Neuronal stem cell (in vitro differentiated cells): ENCODE measurements around the gene DNAH1.

Source experiments
- DNase-seq: peaks from one replicate; pipeline ENCODE4 v3.0.0-alpha.2; 2013; ENCODE audit warnings: low spot score
- H2AFZ ChIP-seq: one replicate; pipeline ENCODE4 v1.6.1; 2013; ENCODE audit warnings: mild to moderate bottlenecking, low read length, inconsistent platforms
- H2AK5ac ChIP-seq: 2 replicates; pipeline ENCODE4 v1.6.1; 2013; ENCODE audit warnings: low read depth, mild to moderate bottlenecking, inconsistent platforms, low read length, moderate library complexity, mixed read lengths
- H2BK120ac ChIP-seq: 2 replicates; pipeline ENCODE4 v1.6.1; 2013; ENCODE audit warnings: low read depth, mild to moderate bottlenecking, inconsistent platforms, low read length, moderate library complexity, mixed read lengths
- H2BK12ac ChIP-seq: one replicate; pipeline ENCODE4 v1.6.1; 2013; ENCODE audit warnings: low read length, inconsistent platforms
- H2BK15ac ChIP-seq: 2 replicates; pipeline ENCODE4 v1.6.1; 2013; ENCODE audit warnings: mild to moderate bottlenecking, low read length, inconsistent platforms, mixed read lengths
- H2BK5ac ChIP-seq: one replicate; pipeline ENCODE4 v1.6.1; 2013; ENCODE audit warnings: inconsistent platforms, mild to moderate bottlenecking, low read length, moderate library complexity
- H3K14ac ChIP-seq: one replicate; pipeline ENCODE4 v1.6.1; 2013; ENCODE audit warnings: low read length, inconsistent platforms
- H3K18ac ChIP-seq: 2 replicates; pipeline ENCODE4 v1.6.1; 2013; ENCODE audit warnings: low read length, inconsistent platforms
- H3K23ac ChIP-seq: 2 replicates; pipeline ENCODE4 v1.6.1; 2013; ENCODE audit warnings: low read depth, mild to moderate bottlenecking, mixed read lengths, low read length, inconsistent platforms; ENCODE audit not compliant: poor library complexity
- H3K27ac ChIP-seq: replicated peaks from 3 replicates; pipeline ENCODE4 v1.5.1; 2013; ENCODE audit warnings: low read length, inconsistent platforms
- H3K27me3 ChIP-seq, 3 experiments: 2 replicates each; pipeline ENCODE4 v1.6.1; 2013; ENCODE audit warnings: low read length in 3 of 3, mild to moderate bottlenecking in 2 of 3, inconsistent platforms in 1 of 3, low read depth in 1 of 3, mixed read lengths in 1 of 3, moderate library complexity in 1 of 3; ENCODE audit not compliant: control insufficient read depth in 3 of 3, insufficient read depth in 3 of 3
- H3K36me3 ChIP-seq, 2 donors: replicated peaks in 1 of 2; 2 replicates each; pipeline ENCODE4 v1.6.1; 2013; ENCODE audit warnings: low read length in 2 of 2; ENCODE audit not compliant: control insufficient read depth in 2 of 2, insufficient read depth in 2 of 2
- H3K4ac ChIP-seq: 2 replicates; pipeline ENCODE4 v1.6.1; 2013; ENCODE audit warnings: inconsistent platforms, mild to moderate bottlenecking, low read length, moderate library complexity
- H3K4me1 ChIP-seq, 2 donors: 1 replicate in 1 of 2; 2 replicates in 1 of 2; pipeline ENCODE4 v1.6.1; 2013; ENCODE audit warnings: low read length in 2 of 2, low read depth in 1 of 2; ENCODE audit not compliant: control insufficient read depth in 2 of 2, insufficient read depth in 1 of 2
- H3K4me2 ChIP-seq: one replicate; pipeline ENCODE4 v1.6.1; 2013; ENCODE audit warnings: mild to moderate bottlenecking, low read length, inconsistent platforms; ENCODE audit not compliant: insufficient read depth, poor library complexity, severe bottlenecking
- H3K4me3 ChIP-seq, 2 donors: 2 replicates each; pipeline ENCODE4 v1.5.1; 2013; ENCODE audit warnings: low read length in 2 of 2, mild to moderate bottlenecking in 2 of 2, inconsistent platforms in 1 of 2, moderate library complexity in 1 of 2
- H3K79me1 ChIP-seq: one replicate; pipeline ENCODE4 v1.6.1; 2013; ENCODE audit warnings: low read depth, mild to moderate bottlenecking, inconsistent platforms, low read length, moderate library complexity
- H3K9ac ChIP-seq: one replicate; pipeline ENCODE4 v1.6.1; 2013; ENCODE audit warnings: mild to moderate bottlenecking, low read depth, low read length, inconsistent platforms; ENCODE audit not compliant: poor library complexity
- H3K9me3 ChIP-seq, 2 donors: replicated peaks in 1 of 2; 2 replicates each; pipeline versions ENCODE3 to v1.6.1; 2013; ENCODE audit warnings: low read length in 2 of 2, mild to moderate bottlenecking in 2 of 2, inconsistent platforms in 1 of 2, low read depth in 1 of 2, mixed read lengths in 1 of 2, moderate library complexity in 1 of 2; ENCODE audit not compliant: control insufficient read depth in 2 of 2, insufficient read depth in 1 of 2
- H4K8ac ChIP-seq: one replicate; pipeline ENCODE4 v1.6.1; 2013; ENCODE audit warnings: low read depth, mild to moderate bottlenecking, inconsistent platforms, low read length, moderate library complexity
- H4K91ac ChIP-seq: one replicate; pipeline ENCODE4 v1.6.1; 2013; ENCODE audit warnings: low read length, low read depth, mild to moderate bottlenecking, inconsistent platforms; ENCODE audit not compliant: poor library complexity
- WGBS, 2 donors: extraction: QIAGEN DNeasy Blood & Tissue Kit; methylation state at CpG; one replicate each; pipeline ENCODE4 v1.1.7; 2013; ENCODE audit warnings: missing lambda C conversion rate in 2 of 2, mixed read lengths in 1 of 2; ENCODE audit not compliant: insufficient read length in 2 of 2, insufficient replicate concordance in 1 of 2; ENCODE audit errors: extremely low coverage in 2 of 2; 5-methylcytosine and 5-hydroxymethylcytosine counted together

Gene DNAH1

DNA sequence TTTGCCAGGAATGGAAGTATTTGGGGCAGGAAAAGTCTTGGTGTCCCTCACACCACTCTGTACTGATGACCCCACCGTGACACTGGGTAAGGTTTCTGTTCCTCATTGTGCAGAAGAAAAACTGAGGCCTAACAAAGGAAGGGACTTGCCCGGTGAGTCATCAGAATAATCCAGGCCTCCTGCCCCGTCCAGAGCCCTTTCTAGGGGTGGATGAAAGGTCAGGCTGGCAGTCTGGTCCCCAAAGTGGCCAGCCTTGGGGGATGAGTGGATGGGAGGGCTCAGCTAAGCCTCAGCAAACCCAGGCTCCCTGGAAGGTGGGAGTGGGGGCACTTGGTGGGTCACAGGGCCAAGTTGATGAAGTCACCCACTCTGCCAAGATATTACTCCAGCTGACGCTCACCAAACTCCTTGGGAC lies 2.3 kb upstream of the DNAH1 start:
- H2BK12ac ChIP-seq = no peak overlapping the region
- H4K8ac ChIP-seq = no peak overlapping the region
- H3K9me3 ChIP-seq = no peaks in the 10 kb centered on the region
- no peaks in the 10 kb centered on the region for H3K27me3 ChIP-seq
- H4K91ac ChIP-seq = no peak overlapping the region
- peak overlapping the region; percentile 77 for H2BK120ac ChIP-seq
- peak overlapping the region; percentile 82 for H2BK15ac ChIP-seq
- H3K4me1 ChIP-seq = peaks cover 44 to 50% of the 10 kb centered on the region in 2 donors
- peak overlapping the region; percentile 90 for H2AK5ac ChIP-seq
- no peak overlapping the region for H3K4me2 ChIP-seq
- H3K27ac ChIP-seq = peak overlapping the region; percentile 41
- H3K79me1 ChIP-seq = no peaks in the 10 kb centered on the region
- peak overlapping the region; percentile 76 for H2BK5ac ChIP-seq
- H3K18ac ChIP-seq = peak overlapping the region; percentile 85
- H3K14ac ChIP-seq = no peak overlapping the region
- no CpG with 5 or more reads among the region's 4 CpGs for WGBS, 2 donors
- H3K4ac ChIP-seq = no peak overlapping the region
- H3K4me3 ChIP-seq = no peak overlapping the region
- H3K9ac ChIP-seq = no peak overlapping the region
- no peaks in the 10 kb centered on the region for H3K36me3 ChIP-seq
- no peak overlapping the region for H3K23ac ChIP-seq
- peak overlapping the region; percentile 3 for H2AFZ ChIP-seq
- DNase-seq = no peak

DNA sequence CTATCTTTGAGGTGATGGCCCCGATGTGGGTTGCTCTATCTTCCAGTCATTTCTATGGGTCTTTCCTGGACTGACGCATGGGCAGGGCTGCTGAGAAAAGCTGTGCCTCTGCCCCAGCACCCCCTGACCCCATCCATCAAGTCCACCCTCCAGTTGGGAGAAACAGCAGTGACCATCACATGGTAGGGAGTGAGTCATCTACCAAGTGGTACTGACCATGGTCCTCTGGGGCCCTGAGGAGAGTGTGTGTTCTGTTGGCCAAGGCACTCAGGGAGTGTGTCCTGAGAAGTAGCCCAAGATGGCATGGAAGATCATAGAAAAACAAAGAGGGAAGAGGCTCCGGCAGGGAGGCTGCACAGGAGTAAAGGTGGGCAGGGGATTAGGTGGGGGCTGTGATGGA lies 1.6 kb upstream of the DNAH1 start:
- whole genome bisulfite sequencing, 2 donors = no CpG with 5 or more reads among the region's 3 CpGs
- H2AFZ ChIP-seq = no peak overlapping the region
- no peak for DNase-seq
- peak overlapping the region; percentile 89 for H2BK120ac ChIP-seq
- H3K18ac ChIP-seq = no peak overlapping the region
- peak overlapping the region; percentile 82 for H2BK15ac ChIP-seq
- no peak overlapping the region for H3K14ac ChIP-seq
- H4K8ac ChIP-seq = no peak overlapping the region
- no peak overlapping the region for H3K27ac ChIP-seq
- H3K4me2 ChIP-seq = no peak overlapping the region
- peak overlapping the region; percentile 90 for H2AK5ac ChIP-seq
- no peak overlapping the region for H4K91ac ChIP-seq
- H3K4ac ChIP-seq = no peak overlapping the region
- H3K23ac ChIP-seq = no peak overlapping the region
- H3K9me3 ChIP-seq = no peaks in the 10 kb centered on the region
- no peaks in the 10 kb centered on the region for H3K79me1 ChIP-seq
- no peak overlapping the region for H3K4me3 ChIP-seq
- H3K4me1 ChIP-seq = peaks cover 46 to 50% of the 10 kb centered on the region in 2 donors
- H2BK5ac ChIP-seq = no peak overlapping the region
- no peaks in the 10 kb centered on the region for H3K36me3 ChIP-seq
- H2BK12ac ChIP-seq = peak overlapping the region; percentile 98
- H3K27me3 ChIP-seq = no peaks in the 10 kb centered on the region
- peak overlapping the region; percentile 38 for H3K9ac ChIP-seq

DNA sequence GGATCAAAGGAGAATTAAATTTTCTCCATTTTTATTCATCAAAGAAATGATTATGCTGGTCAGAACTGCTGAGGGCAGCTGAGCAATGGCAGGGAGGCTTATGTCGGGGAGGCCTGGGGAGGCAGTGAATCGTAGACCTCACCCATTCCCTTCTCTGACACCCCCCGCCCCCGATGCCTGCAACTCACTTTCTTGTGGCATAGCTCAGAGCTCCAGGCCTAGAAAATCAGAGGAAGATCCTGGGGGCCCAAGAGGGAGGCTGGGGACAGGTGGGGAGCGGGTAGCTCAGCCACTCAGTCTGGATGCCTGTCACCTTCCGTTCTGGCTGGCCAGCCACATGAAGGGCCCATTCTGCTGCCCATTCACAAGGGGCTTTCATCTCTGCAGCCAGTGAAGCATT lies 1.1 kb upstream of the DNAH1 start:
- no peak overlapping the region for H3K27ac ChIP-seq
- peaks cover 44 to 53% of the 10 kb centered on the region in 2 donors for H3K4me1 ChIP-seq
- no peaks in the 10 kb centered on the region for H3K79me1 ChIP-seq
- no peak for DNase-seq
- no peaks in the 10 kb centered on the region for H3K9me3 ChIP-seq
- peak overlapping the region; percentile 17 for H3K14ac ChIP-seq
- no peak overlapping the region for H4K8ac ChIP-seq
- no peaks in the 10 kb centered on the region for H3K27me3 ChIP-seq
- no peaks in the 10 kb centered on the region for H3K36me3 ChIP-seq
- H2AK5ac ChIP-seq = peak overlapping the region; percentile 86
- H2BK120ac ChIP-seq = peak overlapping the region; percentile 89
- no peak overlapping the region for H3K4me3 ChIP-seq
- H2BK15ac ChIP-seq = peak overlapping the region; percentile 61
- WGBS, 2 donors = no CpG with 5 or more reads among the region's 6 CpGs
- no peak overlapping the region for H2AFZ ChIP-seq
- no peak overlapping the region for H3K23ac ChIP-seq
- H3K18ac ChIP-seq = no peak overlapping the region
- peak overlapping the region; percentile 82 for H4K91ac ChIP-seq
- no peak overlapping the region for H3K9ac ChIP-seq
- peak overlapping the region; percentile 41 for H2BK5ac ChIP-seq
- no peak overlapping the region for H2BK12ac ChIP-seq
- no peak overlapping the region for H3K4me2 ChIP-seq
- no peak overlapping the region for H3K4ac ChIP-seq

DNA sequence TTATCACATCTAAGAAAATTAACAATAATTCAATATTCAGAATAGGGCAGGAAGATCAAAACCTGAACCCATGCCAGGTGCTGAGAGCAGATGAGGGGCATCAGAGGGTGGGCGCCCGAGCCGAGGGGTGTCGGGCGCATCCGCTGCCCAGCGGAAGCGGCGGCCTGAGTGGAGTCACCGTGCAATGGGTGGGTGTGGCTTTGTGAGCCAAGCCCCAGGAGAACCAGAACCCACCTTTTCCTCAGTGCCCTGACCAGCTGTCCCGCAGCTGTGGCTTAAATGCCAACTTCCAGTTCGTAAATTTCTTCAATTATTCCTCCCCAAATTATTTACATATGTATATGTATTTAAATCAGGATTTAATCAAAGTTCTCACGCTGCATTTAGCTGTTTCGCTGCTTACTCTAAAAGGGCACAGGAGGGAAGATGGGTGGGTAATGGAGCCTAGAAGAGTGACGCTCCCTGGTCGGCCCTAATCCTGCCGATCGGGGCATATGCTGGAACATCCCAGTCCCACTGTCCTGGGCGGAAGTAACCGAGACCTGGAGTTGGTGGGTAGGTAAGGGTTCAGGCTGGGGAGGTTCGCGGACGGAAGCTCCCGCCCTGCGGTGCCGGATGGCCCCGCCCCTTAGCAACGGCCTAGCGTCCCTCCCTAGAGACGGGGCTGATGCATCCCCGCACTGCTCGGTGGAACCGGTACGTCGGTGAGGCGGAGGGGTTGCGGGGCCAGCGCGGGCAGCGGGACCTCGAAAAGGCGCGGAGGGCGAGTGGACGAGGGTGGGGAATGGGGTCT lies 1.3 kb downstream of the DNAH1 start:
- peak overlapping the region in 1 of 2 donors; percentile 72 for H3K4me3 ChIP-seq
- no peak overlapping the region for H2BK5ac ChIP-seq

More for the DNA sequence above, 1.3 kb downstream of the DNAH1 start:
- Histone ChIP-seq H2BK12ac (no peak overlapping the region), H3K4me2 (peak overlapping the region; percentile 74), H3K79me1 (no peaks in the 10 kb centered on the region), H4K91ac (no peak overlapping the region), H3K27ac (no peak overlapping the region), H3K9me3 (no peaks in the 10 kb centered on the region), H2AK5ac (peak overlapping the region; percentile 65), H3K27me3 (no peaks in the 10 kb centered on the region), H3K4me1 (peaks cover 31 to 40% of the 10 kb centered on the region in 2 donors), H3K23ac (no peak overlapping the region), H3K9ac (peak overlapping the region; percentile 79), H3K36me3 (no peaks in the 10 kb centered on the region), H2AFZ (no peak overlapping the region), H3K14ac (no peak overlapping the region), H2BK15ac (no peak overlapping the region), H2BK120ac (no peak overlapping the region), H4K8ac (no peak overlapping the region), H3K18ac (peak overlapping the region; percentile 90), H3K4ac (no peak overlapping the region)
- DNase-seq = peak; percentile 58
- WGBS, 2 donors = no CpG with 5 or more reads among the region's 45 CpGs
